NCI-H524 (cell line): Measurements from ENCODE around the gene OR2V1.
"Not testable (repeated sequence)": the region's sequence is repeated elsewhere in the genome, so short reads cannot be mapped to it uniquely, and the experiment has no call there.

Source experiments
- DNase-seq, 2 experiments: peaks; one replicate each; lab custom pipeline; 2025; lab: John Stamatoyannopoulos, UW

OR2V1 gene

GRCh38 chr5:181127907-181128626 lies 2.9 kb downstream of the OR2V1 start:
- DNase-seq = no peak

GRCh38 chr5:181127456-181127855 lies 3.5 kb downstream of the OR2V1 start:
- DNase-seq = no peak

- DNase-seq = no peak
These were observed 4.1 kb downstream of the OR2V1 start for GRCh38 chr5:181126841-181127240.

DNA sequence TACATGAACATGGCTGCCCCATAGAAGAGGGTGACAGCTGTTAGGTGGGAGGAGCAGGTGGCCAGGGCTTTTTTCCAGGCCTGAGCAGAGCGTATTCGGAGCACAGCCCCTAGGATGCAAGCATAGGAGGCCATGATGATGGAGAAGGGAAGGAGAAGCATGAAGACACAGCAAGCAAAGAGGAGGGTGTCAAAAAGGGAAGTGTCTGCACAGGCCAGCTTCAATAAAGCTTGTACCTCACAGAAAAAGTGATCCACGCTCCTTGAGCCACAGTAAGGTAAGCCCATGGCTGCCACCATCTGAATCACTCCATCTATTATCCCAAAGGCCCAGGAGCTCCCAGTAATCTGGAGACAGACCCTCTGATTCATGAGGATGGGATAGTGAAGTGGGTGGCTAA lies 6.4 kb downstream of the OR2V1 start:
- DNase-seq = no peak

DNA sequence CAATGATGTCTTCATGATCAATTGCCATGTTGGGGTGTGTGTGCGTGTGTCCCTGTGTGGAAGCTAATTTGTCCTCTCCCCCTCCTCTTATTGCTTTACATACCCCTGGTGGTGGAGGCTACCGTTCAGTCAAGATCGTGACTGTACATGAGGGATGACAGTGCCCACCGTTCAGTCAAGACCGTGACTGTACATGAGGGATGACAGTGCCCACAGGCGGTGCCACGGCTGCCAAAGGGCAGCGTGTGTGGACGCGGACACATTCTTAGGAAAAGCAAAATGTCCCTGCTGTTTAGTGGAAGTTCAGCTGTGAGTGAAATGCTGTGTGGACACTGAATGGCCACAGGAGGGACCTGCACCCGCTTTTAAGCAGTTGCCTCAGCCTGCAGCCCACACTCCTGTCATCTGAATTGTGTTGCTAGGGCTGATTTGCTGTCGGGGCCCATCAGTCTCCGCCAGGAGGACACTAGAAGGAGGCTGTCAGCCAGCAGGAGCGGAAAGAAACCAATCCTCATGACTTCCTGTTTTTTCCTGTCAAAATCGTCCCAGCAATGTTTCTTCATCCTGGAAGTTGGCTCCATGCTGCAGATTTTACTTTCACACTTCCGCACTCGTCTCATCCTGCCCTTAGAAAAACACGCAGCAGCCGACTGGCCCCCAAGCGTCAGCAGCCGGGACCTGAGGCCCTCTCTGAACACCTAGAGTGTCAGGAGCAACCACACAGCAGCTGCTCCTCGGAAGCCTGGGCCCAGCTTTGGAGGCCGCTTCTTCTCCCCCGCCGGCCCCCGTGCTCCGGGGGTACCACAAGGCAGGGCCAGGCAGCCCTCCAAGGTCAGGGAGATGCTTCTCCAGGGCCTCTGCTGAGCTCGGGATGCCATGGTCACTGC lies 9.1 kb downstream of the OR2V1 start:
- no peak for DNase-seq

DNA sequence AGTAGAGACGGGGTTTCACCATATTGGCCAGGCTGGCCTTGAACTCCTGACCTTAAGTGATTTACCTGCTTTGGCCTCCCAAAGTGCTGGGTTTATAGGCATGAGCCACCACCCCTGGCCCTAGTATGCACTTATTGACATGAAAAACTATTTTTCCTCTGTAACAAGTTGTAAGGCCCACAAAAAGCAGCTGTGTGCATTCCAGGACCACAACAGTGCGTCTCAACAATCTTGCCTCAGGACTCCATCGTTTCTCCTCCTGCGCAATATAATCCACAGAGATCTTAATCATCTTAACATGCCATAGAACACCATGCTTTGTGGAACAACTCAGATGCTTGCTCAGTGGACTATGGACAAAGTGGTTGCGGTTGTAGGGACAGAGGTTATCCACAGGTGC lies 10.2 kb downstream of the OR2V1 start:
- no peak for DNase-seq

DNA sequence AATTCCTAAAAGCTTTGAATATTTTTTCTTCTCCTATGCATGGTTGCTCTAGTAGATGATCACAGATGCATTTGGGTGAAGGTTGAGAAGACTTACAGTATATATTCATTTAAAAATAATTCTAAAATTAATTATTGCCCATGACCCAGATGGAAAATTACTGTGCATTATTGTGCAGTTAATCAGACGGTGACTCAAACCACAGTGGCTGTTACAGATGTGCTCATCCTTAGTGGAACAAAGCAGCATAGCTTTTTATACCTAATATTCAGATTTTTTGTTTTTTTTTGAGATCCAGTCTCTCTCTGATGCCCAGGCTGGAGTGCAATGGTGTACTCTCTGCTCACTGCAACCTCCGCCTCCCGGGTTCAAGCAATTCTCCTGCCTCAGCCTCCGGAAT lies 10.7 kb downstream of the OR2V1 start:
- no peak for DNase-seq

DNA sequence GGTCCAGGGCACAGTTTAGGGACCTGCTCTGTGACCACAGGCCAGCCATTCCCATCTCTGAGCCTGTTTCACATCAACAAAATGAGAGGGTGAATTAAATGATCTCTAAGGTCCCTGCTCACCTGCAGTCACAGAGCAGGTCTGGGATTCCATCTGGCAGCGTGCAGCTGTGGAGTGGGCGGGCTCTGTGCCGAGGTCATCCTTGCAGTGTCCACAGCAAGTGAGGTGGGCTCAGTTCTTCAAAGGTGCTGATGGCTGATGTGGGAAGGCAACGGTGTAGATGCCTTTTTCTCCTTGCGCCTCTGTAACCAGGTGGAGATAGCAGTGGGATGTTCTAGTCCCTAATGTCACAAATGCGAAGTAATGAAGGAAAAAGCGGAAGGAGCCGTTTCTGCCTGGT lies 11.9 kb downstream of the OR2V1 start:
- DNase-seq = no peak

DNA sequence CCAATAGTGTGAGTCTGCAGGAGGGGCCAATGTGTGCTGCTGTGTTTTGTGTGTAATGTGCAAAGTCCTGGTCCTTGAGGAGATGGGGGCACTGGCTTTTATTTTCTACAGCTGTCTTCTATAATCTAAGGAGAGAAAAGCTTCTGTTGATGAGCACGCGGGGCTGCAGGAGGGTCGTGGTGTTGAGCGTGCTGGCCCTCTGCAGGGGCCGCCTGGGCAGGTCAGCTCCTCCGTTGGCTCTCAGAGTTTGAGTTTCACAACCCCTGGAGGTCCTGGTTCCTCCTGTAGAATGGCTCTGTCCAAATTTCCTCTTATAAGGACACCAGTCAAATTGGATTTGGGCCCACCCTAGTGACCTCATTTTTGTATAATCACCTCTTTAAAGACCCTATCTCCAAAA lies 12.6 kb downstream of the OR2V1 start:
- no peak for DNase-seq

GRCh38 chr5:181114844-181115778 lies 15.9 kb downstream of the OR2V1 start:
- DNase-seq = no peak

DNA sequence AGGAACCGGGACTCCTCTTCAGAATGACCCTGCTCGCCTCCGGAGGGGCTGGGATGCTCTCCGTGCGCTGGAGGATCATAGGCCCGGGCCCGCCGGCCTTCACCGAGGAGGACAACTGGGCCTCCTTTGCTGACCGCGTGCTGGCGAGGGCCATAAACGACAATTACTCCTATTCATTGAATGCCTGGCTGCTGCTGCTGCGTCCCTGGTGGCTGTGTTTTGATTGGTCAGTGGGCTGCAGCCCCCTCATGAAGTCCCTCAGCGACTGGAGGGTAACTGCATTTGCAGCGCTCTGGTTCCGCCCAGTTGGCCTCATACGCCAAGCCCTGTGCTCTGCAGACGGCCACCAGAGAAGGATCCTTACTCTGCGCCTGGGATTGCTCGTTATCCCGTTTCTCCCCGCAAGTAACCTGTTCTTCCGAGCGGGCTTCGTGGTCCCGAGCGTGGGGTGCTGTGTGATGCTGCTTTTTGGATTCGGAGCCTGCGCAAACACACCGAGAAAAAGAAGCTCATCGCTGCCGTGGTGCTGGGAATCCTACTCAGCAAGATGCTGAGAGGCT lies 16.6 kb downstream of the OR2V1 start:
- DNase-seq = no peak

GRCh38 chr5:181113572-181113971 lies 17.4 kb downstream of the OR2V1 start:
- DNase-seq = not testable (repeated sequence)

GRCh38 chr5:181112476-181112875 lies 18.5 kb downstream of the OR2V1 start:
- DNase-seq = no peak

- no peak for DNase-seq
These were observed 20.0 kb downstream of the OR2V1 start for GRCh38 chr5:181111010-181111409.

- DNase-seq = no peak
These were observed 21.4 kb downstream of the OR2V1 start for GRCh38 chr5:181109489-181110013.

- no peak for DNase-seq
These were observed 22.3 kb downstream of the OR2V1 start for GRCh38 chr5:181108578-181109165.

DNA sequence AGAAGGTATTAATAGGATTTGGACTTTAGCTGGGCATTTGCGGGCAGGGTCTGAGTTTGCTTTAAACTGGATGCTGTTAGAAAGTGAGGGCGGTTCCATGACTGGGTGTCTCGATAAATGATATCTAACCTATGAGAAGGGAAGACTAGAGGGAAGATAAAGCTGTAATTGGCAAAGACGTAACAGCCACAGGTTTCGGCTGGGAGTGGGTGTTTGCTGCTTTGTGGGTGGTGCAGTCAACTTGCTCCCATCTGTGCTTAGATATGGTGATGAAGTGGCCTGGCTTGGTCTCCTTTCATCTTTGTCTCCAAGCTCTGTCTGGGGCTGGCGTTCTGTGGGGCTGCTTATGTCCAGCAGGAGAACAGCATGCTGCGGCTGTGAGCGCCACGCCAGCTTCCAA lies 23.3 kb downstream of the OR2V1 start:
- no peak for DNase-seq

DNA sequence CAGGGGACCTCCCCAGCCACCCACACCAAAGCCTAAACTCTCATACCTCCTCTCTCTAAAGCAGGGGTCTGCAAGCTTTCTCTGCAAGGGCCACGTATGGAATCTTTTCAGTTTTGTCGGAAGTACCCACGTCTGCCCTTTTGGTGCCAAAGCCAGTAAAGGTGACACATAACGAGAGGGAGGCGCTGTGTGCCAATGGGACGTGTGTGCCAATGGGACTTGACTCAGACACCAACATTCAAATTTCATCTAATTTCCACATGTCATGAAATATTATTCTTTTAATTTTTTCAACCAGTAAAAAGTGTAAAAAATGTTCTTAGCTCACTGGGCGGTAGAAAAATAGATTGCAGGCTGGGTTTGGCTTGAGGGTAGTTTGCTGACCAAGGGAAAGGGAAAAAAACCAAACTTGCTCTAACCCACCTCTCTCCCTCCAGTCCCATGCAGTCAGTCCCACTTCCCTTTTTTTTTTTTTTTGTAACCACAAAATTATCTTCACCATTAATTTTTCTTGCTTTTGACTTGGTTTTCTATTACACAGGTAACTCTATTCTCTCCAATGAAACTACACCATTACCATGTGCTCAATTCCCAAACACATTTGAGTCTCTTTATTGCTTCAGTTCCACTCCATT lies 25.5 kb downstream of the OR2V1 start:
- no peak for DNase-seq

GRCh38 chr5:181104606-181105390 lies 26.2 kb downstream of the OR2V1 start:
- DNase-seq = not testable (repeated sequence)

GRCh38 chr5:181104259-181104568 lies 26.8 kb downstream of the OR2V1 start:
- DNase-seq = not testable (repeated sequence)
